Panc1 (cell line): ENCODE measurements around the gene DCHS2. TPM values are rescaled to one million over a fixed set of nuclear protein-coding genes. Genes with fewer than 3 reads are reported as not detected.

Experiments used
- ATAC-seq: fragments of 200-7000 bp; cut with Tn5 transposase; 2 replicates; pipeline ENCODE4 v1.9.1; 2020; ENCODE audit warnings: mild to moderate bottlenecking, moderate library complexity
- BruUV-seq: library from RNA; stranded (reverse); fragments of 400-500 nt; replicated peaks from 2 replicates; lab custom pipeline; 2021; lab: Mats Ljungman, UMichigan
- CTCF ChIA-PET: fragments of 300-600 bp; sonication (Branson Sonifier 250); formaldehyde crosslinking; loops from one replicate; lab custom pipeline; 2022; ENCODE audit warnings: antibody characterized with exemption; lab: Charles Lee
- POLR2A ChIA-PET: fragments of 300-600 bp; sonication (Branson Sonifier 250); formaldehyde crosslinking; loops from one replicate; lab custom pipeline; 2022; ENCODE audit warnings: antibody characterized with exemption; lab: Charles Lee
- DNase-seq: peaks from one replicate; pipeline ENCODE4 v3.0.0-alpha.2; 2010; ENCODE audit warnings: low read depth, low spot score
- H3K27ac ChIP-seq: 2 replicates; pipeline ENCODE4 v1.5.1; 2011; ENCODE audit warnings: mild to moderate bottlenecking, low read length, inconsistent platforms
- H3K27me3 ChIP-seq: fragments of 200-500 bp; sonication (Bioruptor generic); 2 replicates; pipeline ENCODE4 v1.6.0; 2014; ENCODE audit warnings: low read length, inconsistent platforms; ENCODE audit not compliant: control insufficient read depth, insufficient read depth
- H3K36me3 ChIP-seq: fragments of 200-500 bp; sonication (Bioruptor generic); 2 replicates; pipeline ENCODE4 v1.5.1; 2014; ENCODE audit warnings: inconsistent platforms, mild to moderate bottlenecking, low read length, moderate library complexity; ENCODE audit not compliant: control insufficient read depth, insufficient read depth
- H3K4me1 ChIP-seq: 2 replicates; pipeline ENCODE4 v1.5.1; 2011; ENCODE audit warnings: inconsistent platforms, mild to moderate bottlenecking, low read length, moderate library complexity; ENCODE audit not compliant: control insufficient read depth, insufficient read depth
- H3K4me3 ChIP-seq, 2 experiments: 2 replicates each; pipeline ENCODE4 v1.5.1; 2011 to 2012; ENCODE audit warnings: low read depth in 2 of 2, low read length in 2 of 2, mild to moderate bottlenecking in 2 of 2, inconsistent platforms in 1 of 2, moderate library complexity in 1 of 2
- H3K9me3 ChIP-seq: fragments of 200-500 bp; sonication (Bioruptor generic); 2 replicates; pipeline ENCODE4 v1.5.1; 2014; ENCODE audit warnings: low read depth, mild to moderate bottlenecking, inconsistent platforms, low read length, moderate library complexity; ENCODE audit not compliant: control insufficient read depth, insufficient read depth
- CTCF ChIP-seq: fragments of 450-650 bp; IDR thresholded peaks from 2 replicates; pipeline ENCODE4 v1.5.1; 2017; ENCODE audit warnings: mild to moderate bottlenecking
- POLR2AphosphoS5 ChIP-seq: IDR thresholded peaks from 2 replicates; pipeline ENCODE4 v1.6.1; 2012; ENCODE audit warnings: mild to moderate bottlenecking, low read depth, low read length, moderate library complexity
- REST ChIP-seq, 2 experiments: IDR thresholded peaks; 2 replicates each; pipeline ENCODE4 v1.6.1; 2011 to 2012; ENCODE audit warnings: low read depth in 2 of 2, control low read depth in 1 of 2, low read length in 1 of 2, mild to moderate bottlenecking in 1 of 2, moderate library complexity in 1 of 2; ENCODE audit not compliant: insufficient read depth in 1 of 2
- SIN3A ChIP-seq: IDR thresholded peaks from 2 replicates; pipeline ENCODE4 v1.6.1; 2012; ENCODE audit warnings: low read depth, mild to moderate bottlenecking, low read length, moderate library complexity, borderline replicate concordance; ENCODE audit not compliant: insufficient read depth
- TCF7L2 ChIP-seq: IDR thresholded peaks from 2 replicates; pipeline ENCODE4 v1.6.1; 2011; ENCODE audit warnings: mild to moderate bottlenecking, low read depth, low read length, inconsistent platforms
- in situ Hi-C: cut with HindIII; loops from 2 replicates; pipeline ENCODE4 v1.10.0; 2016; ENCODE audit warnings: low sequenced_read_pairs, low pct_unique_long_range_greater_than_20kb
- intact Hi-C: fragments of 100-400 bp; cut with micrococcal nuclease; formaldehyde crosslinking; loops from one replicate; pipeline ENCODE4 v1.10.0; 2022; ENCODE audit not compliant: unreplicated experiment
- total RNA-seq: library from RNA; stranded (reverse); gene quantifications from one replicate; pipeline ENCODE4 v1.2.1, GENCODE V29; 2021; ENCODE audit not compliant: unreplicated experiment

The DCHS2 gene
- total RNA-seq, 1 experiment from 2014 or later: not detected

- no peak for DNase-seq
- intact Hi-C loops: no loop called here
- ChIA-PET POLR2A (no interaction called here), CTCF (no interaction called here)
- H3K4me3 ChIP-seq: no peak overlapping the region
- no peaks in the 10 kb centered on the region for H3K36me3 ChIP-seq
- H3K4me1 ChIP-seq: no peaks in the 10 kb centered on the region
- H3K9me3 ChIP-seq: no peaks in the 10 kb centered on the region
- ATAC-seq: no peak
- in situ Hi-C loops: no loop called here
- H3K27ac ChIP-seq: no peak overlapping the region
- no TSS peak for BruUV-seq
- TF ChIP-seq CTCF: no peak
- no peak for TF ChIP-seq TCF7L2
- TF ChIP-seq REST (IDR thresholded peaks at IDR 0.05; ENCODE audit: insufficient read depth in 1 of 2, low read depth in 2 of 2, low read length in 1 of 2): no peak
- TF ChIP-seq POLR2AphosphoS5: no peak
- TF ChIP-seq SIN3A: no peak
- no peaks in the 10 kb centered on the region for H3K27me3 ChIP-seq
Observed at GRCh38 chr4:154366956-154367355, 124.6 kb downstream of the DCHS2 start.

GRCh38 chr4:154364066-154364845 is 127.3 kb downstream of the DCHS2 start:
- no TSS peak for BruUV-seq
- in situ Hi-C loops: no loop called here
- ChIA-PET CTCF (no interaction called here), POLR2A (no interaction called here)
- ATAC-seq: no peak
- Histone ChIP-seq H3K27ac (no peak overlapping the region), H3K9me3 (no peaks in the 10 kb centered on the region), H3K4me1 (no peaks in the 10 kb centered on the region), H3K27me3 (no peaks in the 10 kb centered on the region), H3K36me3 (no peaks in the 10 kb centered on the region), H3K4me3 (no peak overlapping the region)
- intact Hi-C loops: no loop called here
- TF ChIP-seq CTCF (no peak), POLR2AphosphoS5 (no peak), TCF7L2 (no peak), SIN3A (no peak), REST (IDR thresholded peaks at IDR 0.05; ENCODE audit: insufficient read depth in 1 of 2, low read depth in 2 of 2, low read length in 1 of 2) (no peak)
- no peak for DNase-seq
